ENCODE results near the gene MTHFD1L.

MTHFD1L gene

DNA sequence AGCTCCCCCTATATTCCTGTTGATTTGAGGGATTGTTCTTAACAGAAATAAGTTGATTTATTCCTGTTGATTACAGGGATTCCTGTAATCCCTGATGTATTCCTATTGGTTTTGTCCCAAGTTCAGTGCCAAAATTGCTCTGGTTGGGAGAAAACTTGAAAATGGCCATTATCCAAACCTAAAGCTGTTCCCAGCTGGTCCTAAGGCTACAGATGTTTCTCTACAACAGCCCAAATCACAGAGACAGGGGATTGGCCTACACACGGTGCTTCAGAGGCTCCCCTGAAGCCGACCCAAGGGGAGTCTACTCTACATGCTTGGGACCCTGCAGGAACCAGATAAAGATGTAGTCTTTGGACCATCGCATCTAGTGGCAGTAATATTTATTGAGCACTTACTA is 275.3 kb downstream of the MTHFD1L start:
- H3K4me3 ChIP-seq (ENCODE audit: low read depth, low read length) = no peak overlapping the region
- TF ChIP-seq, protein P1, sequence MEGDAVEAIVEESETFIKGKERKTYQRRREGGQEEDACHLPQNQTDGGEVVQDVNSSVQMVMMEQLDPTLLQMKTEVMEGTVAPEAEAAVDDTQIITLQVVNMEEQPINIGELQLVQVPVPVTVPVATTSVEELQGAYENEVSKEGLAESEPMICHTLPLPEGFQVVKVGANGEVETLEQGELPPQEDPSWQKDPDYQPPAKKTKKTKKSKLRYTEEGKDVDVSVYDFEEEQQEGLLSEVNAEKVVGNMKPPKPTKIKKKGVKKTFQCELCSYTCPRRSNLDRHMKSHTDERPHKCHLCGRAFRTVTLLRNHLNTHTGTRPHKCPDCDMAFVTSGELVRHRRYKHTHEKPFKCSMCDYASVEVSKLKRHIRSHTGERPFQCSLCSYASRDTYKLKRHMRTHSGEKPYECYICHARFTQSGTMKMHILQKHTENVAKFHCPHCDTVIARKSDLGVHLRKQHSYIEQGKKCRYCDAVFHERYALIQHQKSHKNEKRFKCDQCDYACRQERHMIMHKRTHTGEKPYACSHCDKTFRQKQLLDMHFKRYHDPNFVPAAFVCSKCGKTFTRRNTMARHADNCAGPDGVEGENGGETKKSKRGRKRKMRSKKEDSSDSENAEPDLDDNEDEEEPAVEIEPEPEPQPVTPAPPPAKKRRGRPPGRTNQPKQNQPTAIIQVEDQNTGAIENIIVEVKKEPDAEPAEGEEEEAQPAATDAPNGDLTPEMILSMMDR (IDR thresholded peaks at IDR 0.05; ENCODE audit: control insufficient read depth, extremely low read depth, insufficient read depth) = no peak
- DNase-seq (ENCODE audit: low read depth) = no peak

DNA sequence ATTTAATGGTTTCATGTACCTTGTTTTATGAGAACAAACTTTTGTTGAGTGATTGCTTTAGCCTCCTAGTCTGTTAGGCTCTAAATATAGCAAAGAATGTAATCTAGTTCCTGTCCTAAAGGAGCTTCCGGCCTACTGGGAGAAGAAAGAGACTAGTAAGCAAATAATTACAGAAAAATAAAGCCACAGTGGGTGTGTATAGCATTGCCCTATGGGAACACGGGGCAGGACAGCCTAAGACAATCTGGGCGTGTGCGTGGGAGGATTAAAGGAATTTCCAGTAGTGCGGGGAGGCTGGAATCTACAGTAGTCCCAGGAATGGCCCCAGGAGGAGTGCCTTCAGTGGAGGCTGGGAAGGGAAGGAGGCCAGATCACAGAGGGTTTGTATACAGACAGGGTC is 276.2 kb downstream of the MTHFD1L start:
- DNase-seq (ENCODE audit: low read depth) = no peak
- TF ChIP-seq, protein P1 (IDR thresholded peaks at IDR 0.05; ENCODE audit: control insufficient read depth, extremely low read depth, insufficient read depth) = no peak
- no peak overlapping the region for H3K4me3 ChIP-seq (ENCODE audit: low read depth, low read length)

DNA sequence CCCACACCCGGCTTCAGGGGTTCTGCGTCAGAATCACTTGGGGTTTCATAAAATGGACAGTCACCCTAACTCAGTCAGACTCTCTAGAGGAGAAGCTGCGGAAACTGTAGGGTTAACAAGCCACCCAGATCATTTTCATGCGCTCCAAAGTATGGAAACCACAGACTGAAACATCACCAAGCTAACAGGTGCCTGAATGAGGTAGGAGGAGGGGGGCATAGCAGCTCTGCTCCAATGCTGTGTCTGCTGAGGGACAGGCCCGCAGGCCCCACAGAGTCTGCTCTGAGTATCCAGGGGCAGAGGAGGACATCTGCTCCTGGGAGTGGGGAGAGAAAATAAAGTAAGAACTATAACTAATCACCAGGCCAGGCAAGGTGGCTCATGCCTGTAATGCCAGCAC is 277.2 kb downstream of the MTHFD1L start:
- TF ChIP-seq, protein P1 (IDR thresholded peaks at IDR 0.05; ENCODE audit: control insufficient read depth, extremely low read depth, insufficient read depth) = no peak
- H3K4me3 ChIP-seq (ENCODE audit: low read depth, low read length) = no peak overlapping the region
- no peak for DNase-seq (ENCODE audit: low read depth)

DNA sequence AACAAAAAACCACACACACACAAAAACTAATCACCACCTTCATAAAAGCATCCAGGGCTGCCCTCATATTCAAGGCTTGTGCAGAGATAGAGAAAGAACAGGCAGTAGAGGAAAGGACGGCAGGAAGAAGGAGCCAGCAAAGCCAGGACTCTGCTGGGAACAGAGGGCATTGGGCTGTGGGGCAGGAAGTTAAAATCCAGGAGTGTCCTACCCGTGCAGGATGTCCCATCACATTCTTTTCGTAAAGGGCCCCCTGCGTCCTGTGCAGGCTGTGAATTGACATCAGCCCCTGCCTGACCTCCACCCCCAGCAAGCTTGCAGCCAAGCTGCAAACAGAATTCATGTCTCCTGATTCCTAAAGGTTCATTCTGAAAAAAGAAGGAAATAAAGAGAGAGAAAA is 277.8 kb downstream of the MTHFD1L start:
- TF ChIP-seq, protein P1 (IDR thresholded peaks at IDR 0.05; ENCODE audit: control insufficient read depth, extremely low read depth, insufficient read depth) = no peak
- no peak overlapping the region for H3K4me3 ChIP-seq (ENCODE audit: low read depth, low read length)
- DNase-seq (ENCODE audit: low read depth) = no peak

DNA sequence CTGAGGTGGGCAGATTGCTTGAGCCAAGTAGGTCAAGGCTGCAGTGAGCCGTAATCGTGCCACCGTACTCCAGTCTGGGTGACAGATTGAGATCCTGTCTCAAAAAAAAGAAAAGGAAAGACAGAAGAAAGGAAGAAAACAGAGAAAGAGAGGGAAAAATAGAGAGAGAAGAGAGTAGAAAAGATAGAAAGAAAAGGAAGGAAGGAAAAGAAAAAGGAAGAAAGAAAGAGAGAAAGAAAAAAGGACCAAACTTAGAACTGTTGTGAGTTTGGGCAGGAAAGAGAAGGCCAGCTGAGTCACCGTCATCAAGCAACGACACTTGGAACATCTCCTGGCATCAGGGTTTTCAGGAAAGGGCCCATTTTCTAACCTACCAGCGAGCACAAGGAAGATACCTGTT is 278.3 kb downstream of the MTHFD1L start:
- no peak overlapping the region for H3K4me3 ChIP-seq (ENCODE audit: low read depth, low read length)
- TF ChIP-seq, protein P1 (IDR thresholded peaks at IDR 0.05; ENCODE audit: control insufficient read depth, extremely low read depth, insufficient read depth) = no peak
- no peak for DNase-seq (ENCODE audit: low read depth)

DNA sequence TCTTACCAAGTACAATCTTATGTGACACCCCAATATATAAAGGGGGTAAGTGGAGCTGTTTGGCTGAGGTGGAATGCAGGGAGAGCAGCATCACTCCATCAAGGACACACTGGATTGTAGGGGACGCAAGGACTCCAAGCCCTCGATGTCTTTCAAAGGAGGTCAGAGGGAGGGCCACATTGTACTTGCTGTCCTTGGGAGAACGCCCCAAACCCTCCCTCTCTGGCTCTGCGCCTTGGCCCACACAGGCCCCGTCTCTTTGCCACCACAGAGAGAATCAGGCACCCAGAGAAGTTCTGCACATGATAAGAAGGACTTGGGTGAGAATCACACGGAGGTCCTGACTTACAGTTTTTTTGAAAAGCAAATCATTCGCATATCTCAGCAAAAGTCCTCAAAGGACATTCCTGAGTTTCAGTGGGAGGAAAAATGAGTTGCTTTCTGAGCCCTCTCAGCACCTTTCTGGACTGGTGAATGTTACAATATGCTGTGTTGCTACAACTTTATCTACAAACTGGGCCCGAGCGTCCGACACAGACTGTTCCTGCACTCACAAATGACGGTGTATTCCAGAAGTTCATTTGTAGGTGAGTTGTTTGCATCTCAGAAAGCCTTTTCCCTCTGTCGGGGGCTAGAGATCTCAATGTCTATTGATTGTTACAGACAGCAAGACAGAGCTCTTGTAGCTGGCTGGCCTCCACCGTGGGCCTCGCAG is 281.8 kb downstream of the MTHFD1L start:
- TF ChIP-seq, protein P1 (IDR thresholded peaks at IDR 0.05; ENCODE audit: control insufficient read depth, extremely low read depth, insufficient read depth) = no peak
- no peak for DNase-seq (ENCODE audit: low read depth)
- H3K4me3 ChIP-seq (ENCODE audit: low read depth, low read length) = no peak overlapping the region

DNA sequence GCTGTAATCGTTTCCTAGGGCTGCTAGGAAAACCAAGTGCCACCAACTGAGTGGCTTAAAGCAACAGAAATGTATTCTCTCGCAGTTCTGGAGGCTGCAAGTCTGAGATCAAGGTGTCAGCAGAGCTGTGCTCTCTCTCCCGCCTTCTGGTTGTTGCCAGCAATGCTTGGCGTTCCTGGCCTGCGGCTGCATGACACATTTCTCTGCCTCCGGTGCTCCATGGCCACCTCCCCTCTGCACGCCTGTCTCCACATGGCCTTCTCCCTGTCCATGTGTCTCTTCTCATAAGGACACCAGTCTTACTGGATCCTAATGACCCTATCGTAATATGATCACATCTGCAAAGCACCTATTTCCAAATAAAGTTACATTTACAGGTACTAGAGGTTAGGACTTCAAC is 282.6 kb downstream of the MTHFD1L start:
- no peak overlapping the region for H3K4me3 ChIP-seq (ENCODE audit: low read depth, low read length)
- TF ChIP-seq, protein P1 (IDR thresholded peaks at IDR 0.05; ENCODE audit: control insufficient read depth, extremely low read depth, insufficient read depth) = no peak
- no peak for DNase-seq (ENCODE audit: low read depth)

Measured in LNCaP clone FGC (cell line).